Endometrium (tissue), 2 donors: ENCODE measurements around the gene CKS1B.
"Not testable (repeated sequence)": the region's sequence is repeated elsewhere in the genome, so short reads cannot be mapped to it uniquely, and the experiment has no call there.

Experiments used
- FAIRE-seq: peaks from 2 replicates; lab custom pipeline; 2012; peaks lifted over from hg19 to GRCh38; lab: Jason Lieb, UNC
- donor health status: control.
- donor health status: control.

The CKS1B gene

GRCh38 chr1:154964359-154964758, 10.1 kb upstream of the CKS1B start:
- no peak for FAIRE-seq

DNA sequence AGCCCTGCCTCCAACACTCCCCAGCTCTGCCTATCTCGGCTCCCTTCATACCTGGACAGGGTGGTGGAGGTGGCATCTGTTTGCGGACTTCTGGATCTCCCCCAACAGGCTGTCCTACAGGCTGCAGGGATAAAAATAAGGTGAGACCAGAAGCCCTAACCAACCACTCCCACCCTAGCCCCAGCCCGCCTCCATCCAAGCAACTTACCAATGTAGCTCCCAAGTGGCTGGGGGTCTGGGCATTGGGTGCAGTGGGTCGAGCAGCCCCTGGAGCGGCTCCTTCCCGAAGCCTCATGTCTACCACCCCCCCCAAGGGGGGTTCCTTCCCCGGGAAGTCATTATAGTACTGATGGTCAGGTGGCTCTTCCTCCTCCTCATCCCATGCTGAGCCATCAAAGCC, 8.4 kb upstream of the CKS1B start:
- no peak for FAIRE-seq

DNA sequence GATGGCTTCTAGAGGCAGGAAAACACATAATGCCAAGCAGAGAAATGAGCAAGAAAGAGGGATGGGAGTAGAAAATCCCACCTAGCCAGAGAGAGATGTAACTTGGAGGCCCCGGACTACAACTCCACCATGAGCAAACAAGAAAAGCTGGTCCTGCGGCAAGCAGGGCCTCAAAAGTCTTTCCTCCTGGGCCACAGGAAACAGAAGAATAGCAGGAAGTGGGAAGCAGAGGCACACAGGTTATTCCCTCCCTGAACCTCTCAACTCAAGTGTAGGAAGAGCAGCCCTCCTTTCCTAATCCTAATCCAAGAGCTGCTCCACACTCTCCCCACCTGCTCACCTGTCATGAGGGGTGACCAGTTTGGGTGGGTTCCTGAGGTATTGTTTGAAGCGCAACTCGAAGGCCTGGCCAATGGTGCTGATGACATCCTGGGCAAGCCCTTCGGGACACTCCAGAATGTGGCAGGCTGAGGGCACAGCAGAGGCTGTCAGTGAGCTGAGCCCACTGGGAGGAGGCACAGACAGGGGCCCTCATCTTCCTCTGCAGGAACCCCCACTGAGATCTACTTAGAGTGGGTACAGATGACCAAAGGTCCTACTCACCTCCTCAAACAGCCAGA, 7.0 kb upstream of the CKS1B start:
- FAIRE-seq: no peak

DNA sequence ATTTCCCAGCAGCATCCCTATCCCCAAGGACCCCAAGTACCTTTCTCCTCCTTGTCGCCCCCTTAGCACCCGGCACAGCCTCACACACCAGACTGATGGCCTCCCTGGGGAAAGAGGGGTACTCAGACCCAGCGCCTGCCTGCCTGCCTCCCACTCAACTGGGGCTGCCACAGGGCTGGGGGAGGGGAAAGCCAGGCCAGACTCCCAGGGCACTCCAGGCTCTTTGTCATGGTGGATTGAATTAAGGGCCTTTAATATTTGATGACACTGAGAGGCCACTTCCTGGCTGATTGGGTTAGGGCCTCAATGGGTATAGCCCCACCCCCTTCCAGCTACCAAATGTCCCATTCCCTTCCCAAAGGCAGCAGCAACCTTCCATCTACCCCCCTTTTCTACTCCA, 5.8 kb upstream of the CKS1B start:
- no peak for FAIRE-seq

DNA sequence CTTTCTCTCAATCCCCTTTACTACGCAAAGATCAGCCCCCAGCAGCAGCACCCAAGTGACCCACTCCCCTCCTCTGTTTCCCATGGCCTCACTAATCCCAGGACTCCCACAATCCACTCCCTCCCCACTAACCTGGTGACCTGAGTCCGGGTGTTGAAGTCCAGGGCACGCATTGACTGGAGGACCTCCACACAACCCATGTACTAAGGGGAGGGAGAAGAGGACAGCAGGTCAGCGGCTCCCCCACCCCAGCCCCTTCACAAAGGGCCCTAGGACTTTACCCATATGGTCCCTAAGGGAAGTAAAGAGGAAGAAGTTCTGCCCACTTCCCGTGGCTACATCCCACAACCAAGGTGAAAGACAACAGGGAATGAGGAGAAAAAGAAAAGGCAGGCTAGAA, 5.2 kb upstream of the CKS1B start:
- no peak for FAIRE-seq

DNA sequence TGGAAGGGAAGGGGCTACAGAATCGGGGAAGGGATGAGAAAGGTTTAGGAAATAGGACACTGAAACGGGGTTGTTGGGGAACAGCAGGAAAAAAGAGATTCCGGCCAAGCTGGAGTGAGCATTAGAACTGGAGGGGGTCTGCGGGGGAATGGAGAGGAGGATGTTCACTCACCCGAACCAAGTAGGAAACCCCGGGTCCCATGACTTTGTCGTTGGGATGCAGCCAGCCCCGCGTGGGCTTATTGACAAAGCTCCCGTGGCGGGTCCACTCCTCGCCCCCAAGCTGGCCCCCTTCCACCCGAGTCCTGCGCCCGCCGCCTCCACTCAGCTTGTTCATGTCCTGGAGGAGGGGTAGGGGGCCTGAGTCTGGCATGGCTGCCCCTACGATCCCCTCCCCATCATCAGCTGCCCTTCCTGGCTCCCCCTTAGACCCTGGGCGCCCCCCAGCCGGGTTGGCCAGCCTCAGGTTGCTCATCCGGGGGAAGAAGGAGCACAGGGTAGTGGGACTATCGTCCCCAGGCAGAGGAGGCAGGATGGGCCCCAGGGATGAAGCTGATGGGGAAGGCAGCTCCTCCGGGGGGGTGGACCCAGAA, 4.5 kb upstream of the CKS1B start:
- no peak for FAIRE-seq

- no peak for FAIRE-seq
Measured at GRCh38 chr1:154970631-154971340, 3.7 kb upstream of the CKS1B start, which contains the start of gene SHC1. TSS of gene SHC1 (minus strand) at chr1:154970747. CDS start at chr1:154970526, 221 bp downstream.

GRCh38 chr1:154971341-154971998, 3.0 kb upstream of the CKS1B start:
- FAIRE-seq: no peak

DNA sequence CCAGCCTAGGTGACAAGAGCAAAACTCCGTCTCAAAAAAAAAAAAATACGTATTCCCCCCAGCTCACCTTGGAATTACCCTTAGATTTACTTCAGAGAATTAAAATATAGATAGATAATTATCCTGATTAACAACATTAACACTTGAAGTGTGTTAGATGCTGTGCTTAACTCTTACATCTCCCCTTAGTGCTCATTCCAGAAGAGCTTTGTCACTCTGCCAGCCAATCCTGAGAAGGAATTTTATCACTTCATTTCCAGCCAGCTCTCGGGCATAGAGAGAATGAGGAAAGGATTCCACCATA, 2.3 kb upstream of the CKS1B start:
- FAIRE-seq: no peak

DNA sequence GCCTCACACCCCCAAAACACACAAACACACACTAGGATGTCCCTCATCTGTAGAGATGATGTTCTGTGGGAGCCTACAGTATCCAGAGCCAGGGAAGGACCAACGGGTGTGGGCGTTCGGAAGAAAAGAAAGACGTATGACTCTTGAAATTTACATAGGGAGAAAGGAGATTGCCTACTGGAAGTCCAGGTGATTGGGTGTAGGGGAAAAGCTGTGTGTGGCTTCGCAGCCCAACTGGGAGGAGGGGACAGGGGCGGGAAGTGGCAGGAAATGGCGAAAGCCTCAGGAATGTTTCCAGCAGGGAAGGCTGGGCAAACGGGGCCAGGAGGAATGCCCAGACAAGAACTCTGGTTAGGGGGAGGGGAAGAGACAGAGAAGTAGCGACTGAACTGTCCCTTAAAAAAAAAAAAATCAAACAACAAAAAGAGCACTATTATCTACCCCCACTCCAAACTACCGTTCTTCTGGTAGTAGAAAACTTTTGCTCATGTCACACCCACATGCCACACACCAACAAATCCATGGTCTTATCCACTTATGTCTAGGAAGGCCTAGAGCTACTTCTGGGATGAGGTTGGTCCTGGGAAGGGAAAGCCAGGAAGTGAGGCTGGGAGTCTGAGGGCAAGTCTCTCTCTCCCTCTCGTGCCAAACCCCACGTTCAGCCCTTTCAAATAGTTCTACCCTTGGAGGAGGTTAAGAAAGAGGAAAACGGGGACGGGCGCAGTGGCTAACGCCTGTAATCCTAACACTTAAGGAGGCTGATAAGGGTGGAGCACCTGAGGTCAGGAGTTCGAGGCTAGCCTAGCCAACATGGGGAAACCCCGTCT, 1.8 kb upstream of the CKS1B start:
- FAIRE-seq: no peak

- peak; percentile 85 for FAIRE-seq
Measured at GRCh38 chr1:154973344-154974101, 958 bp upstream of the CKS1B start.

GRCh38 chr1:154974808-154975408, 427 bp downstream of the CKS1B start:
- FAIRE-seq: peak; percentile 55

DNA sequence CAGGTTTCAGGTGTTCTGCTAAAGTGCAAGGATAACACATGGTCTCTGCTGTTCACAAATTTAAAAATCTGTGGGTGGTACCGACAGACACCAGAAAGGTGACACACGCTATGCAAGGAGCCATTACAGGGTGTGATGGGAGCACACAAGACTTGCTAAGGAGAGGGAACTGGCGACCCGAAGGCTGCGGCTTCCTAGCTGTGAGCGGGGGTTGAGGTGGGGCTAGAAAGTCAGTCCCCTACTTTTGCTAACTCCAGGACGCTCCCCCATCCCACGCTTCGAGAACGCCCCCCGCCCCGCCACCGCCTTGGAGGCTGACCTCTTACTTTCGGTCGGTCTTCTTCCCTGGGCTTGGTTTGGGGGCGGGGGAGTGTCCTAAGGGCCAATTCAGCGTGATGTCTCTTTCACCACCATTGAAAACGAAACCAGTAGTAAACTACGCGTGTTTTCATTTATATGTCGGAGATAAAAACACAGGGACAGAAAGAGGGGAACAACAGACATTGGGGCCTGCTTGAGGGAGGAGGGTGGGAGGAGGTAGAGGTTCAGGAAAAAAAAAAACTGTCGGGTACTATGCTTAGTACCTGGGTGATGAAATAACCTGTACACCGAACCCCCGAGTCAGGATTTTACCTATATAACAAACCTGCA, 1.1 kb downstream of the CKS1B start:
- FAIRE-seq: no peak

GRCh38 chr1:154977762-154978161, 3.3 kb downstream of the CKS1B start:
- FAIRE-seq: not testable (repeated sequence)

DNA sequence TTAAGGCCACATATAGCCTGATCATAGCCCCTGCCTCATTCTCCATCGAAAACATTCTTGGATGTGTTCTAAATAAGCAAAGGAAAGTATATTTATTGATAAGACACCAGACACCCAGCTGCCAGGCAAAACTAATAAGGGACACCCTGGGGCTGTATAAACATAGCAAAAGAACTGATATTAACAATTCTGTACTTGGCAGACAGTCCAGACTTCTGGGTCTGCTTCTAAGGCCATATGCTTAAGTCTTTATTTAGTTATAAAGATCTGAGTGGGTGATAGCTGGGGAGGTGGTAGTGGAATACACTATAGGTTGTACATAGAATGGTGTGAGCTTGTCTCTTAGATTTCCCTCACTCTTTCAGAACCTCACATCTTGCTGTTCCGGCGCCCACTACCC, 3.9 kb downstream of the CKS1B start:
- no peak for FAIRE-seq

DNA sequence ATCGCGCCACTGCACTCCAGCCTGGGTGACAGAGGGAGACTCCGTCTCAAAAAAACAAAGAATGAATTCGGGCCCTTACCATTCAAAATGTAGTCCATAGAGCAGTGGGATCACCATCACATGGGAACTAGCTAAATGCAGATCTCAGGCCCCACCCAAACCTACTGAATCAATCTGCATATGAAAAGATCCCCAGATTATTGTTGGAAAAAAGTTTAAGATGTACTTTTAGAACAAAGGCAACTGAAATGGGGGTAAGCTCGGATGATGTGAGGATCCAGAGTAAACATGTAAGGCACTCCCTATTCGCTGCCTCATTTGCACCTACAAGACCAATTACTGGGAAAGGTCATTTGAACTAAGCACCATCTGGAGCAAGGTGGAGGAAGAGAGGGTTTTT, 7.9 kb downstream of the CKS1B start:
- FAIRE-seq: no peak

DNA sequence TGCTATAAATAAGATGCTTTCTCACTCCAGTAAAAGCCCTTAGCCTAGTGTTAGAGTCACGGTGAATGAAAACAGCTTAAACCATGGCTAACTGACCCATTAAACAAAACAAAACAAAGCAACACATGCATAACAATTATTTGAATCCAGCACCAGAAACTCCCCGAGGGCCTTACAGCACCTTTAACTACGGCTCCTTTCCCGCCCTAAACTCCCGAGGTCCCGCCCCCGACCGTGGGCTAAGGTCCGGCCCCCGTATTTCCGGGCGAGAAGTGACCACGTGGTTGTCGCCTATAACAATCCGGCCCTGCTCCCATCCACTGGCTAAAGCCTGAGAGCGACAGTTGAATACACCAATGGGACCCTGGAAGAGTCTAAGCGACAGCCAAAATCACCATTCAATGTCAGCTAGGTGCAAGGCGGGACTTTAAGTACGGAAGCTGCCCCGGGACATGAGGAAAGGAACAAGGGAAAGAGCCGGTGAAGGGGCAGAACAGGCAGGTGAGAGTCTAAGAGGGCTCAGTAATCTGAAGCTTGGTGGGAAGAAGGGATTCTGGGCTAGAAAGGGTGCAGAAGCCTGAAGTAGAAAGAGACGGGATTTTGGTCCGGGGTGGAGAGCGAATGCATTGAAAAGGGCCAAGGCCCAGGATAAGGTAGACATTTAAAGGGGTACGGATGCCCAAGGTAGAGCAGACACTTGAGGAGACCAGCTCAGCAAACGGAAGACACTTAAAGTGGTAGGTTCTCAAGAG, 8.6 kb downstream of the CKS1B start, which contains the start of gene FLAD1:
FLAD1 (plus strand) TSS at position 448 of the 752 bp plus-strand sequence. CDS start 351 bp downstream, outside the sequence.
- FAIRE-seq: peak; percentile 98

GRCh38 chr1:154983776-154984466, 9.4 kb downstream of the CKS1B start:
- no peak for FAIRE-seq

DNA sequence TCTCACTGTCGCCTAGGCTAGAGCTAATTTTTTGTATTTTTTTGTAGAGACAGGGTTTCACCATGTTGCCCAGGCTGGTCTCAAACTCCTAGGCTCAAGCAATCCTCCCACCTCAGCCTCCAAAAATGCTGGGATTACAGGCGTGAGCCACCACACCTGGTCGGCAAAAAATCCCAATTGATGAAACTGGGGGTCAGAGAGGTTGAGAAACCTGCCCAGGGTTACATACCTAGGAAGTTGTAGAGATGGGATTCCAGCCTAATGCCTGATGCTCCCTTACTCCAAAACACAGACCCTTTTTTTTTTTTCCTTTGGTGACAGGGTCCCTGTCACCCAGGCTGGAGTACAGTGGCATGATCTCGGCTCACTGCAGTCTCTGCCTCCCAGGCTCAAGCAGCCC, 12.3 kb downstream of the CKS1B start:
- FAIRE-seq: not testable (repeated sequence)
